ENCODE data around the gene PCDHB15.

The PCDHB15 gene

DNA sequence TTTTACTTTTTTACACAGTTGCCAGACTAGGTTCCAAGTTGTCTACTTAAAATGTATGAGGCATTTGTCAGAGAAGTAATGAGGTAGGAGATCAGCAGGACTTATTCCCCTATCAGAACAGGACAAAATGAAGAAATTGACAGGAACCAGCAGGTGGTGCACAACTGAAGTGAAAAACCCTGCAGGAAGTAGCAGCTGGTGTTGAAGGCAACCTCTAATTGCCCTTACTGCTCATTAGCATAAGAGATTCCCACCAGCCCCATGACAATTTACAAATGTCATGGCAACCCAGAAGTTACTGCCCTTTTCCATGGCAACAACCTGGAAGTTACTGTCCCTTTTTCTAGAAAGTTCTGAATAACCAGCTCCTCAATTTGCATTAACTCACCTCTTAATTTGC is 5.4 kb downstream of the PCDHB15 start:
- DNase-seq = no peak

DNA sequence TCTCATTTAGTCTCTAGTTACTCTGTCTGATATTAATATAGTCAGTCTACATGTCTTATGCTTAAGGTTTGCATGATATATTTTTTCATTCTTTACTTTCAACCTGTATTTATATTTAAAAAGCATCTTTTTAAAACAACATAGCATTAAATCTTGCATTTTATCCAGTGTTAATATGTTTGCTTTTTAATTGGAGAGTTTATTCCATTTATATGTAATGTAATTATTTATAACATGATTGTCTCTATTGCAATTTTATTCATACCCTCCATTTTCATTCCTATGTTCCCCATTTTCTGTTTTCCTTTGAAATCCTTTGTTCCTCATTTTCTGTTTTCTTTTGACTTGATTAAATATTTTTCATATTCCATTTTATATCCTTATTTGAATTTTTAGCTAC is 13.3 kb downstream of the PCDHB15 start:
- DNase-seq = no peak

DNA sequence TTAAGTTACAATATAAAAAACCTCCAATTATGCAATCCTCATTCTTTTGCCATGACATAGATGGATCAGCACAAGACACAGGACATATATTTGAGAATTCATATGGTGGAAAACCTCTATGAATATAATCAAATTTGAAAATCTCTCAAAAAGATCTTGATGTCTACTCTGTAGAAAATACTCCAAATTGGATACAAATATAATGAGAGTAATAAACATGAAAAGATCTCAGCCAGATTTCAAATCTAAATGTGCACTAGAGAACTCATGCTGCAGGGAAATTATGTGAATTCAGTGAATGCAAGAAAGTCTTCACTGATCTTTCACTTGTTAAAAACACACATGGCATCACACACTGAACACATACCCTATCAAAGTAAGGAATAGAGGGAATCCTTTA is 13.8 kb downstream of the PCDHB15 start:
- DNase-seq = no peak

DNA sequence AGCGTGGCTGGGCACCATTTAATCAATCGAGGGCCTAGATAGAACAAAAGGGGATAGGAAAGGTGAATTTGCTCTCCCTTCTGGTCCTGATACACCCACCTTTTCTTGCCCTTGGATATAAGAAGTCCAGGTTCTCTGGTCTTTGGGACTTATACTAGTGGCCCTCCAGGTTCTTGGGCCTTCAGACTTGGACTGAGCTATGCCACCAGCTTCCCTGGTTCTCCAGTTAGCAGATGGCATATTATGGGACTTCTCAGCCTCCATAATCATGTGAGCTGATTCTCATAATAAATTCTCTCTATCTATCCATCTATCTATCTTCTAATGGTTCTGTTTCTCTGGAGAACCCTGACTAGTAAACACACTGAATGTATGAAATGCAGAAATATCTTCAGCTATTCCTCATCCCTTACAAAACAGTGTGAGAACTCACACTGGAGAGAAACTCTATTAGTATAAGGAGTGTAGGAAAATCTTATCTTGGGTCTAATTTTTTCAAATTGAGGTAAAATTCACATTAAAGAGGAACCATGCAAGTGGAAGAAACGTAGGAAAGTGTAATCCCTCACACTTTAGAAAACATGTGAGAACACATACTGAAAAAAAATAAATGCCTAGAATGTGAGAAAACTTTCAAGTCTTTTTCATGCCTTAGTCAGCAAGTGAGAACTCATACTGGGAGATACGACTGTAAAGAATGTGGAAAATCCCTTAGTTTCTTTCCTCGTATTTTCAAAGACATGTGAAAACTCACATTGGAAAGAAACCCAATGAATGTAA is 15.5 kb downstream of the PCDHB15 start:
- DNase-seq = no peak

DNA sequence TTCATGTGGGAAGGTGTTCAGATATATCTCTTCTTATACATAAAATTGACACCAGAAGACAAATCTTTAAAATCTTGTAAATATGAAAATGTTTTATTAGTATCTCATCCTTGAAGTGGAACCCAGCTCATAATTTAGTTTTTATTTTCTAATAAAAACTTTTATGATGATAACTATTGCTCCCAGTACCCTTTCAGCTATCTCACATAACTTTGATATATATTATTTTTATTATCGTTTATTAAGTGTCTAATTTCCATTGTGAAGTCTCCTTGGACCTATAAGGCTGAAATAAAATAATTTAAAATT is 16.0 kb downstream of the PCDHB15 start:
- DNase-seq = no peak

DNA sequence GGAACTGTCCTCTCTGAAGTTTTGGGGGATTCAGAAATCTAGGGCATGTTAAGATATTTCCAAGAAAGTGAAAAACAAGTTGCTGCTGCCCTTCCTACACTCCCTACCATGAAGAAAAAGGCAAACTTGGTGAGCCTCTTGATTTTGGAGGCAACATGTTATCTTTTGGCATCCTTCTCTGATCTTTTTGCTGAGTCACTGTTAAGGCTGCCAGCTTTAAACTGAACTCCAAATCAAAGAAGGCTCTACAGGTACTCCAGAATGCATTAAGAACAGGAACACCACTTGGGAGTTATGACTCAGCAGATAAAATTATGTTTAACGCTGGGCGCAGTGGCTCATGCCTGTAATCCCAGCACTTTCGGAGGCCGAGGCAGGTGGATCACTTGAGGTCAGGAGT is 24.0 kb downstream of the PCDHB15 start:
- DNase-seq = no peak

DNA sequence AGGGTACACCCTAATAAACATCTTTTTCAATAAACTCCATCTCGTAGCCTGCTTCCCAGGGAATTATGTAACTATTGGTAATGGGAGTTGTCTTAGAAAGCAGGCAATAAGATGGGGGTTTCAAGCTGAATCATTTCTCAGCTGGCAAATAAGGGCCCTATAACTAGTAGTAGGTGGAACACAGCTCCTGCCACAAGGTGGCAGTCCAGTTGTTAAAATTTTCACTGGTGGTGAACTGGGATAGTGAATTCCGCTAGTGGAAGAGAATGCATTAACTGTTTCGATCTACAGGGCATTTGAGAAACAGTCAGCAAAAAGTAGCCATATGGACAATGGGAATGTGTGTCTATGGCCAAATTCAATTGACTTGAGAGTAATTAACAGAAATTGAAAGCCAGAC is 27.7 kb downstream of the PCDHB15 start:
- DNase-seq = no peak

DNA sequence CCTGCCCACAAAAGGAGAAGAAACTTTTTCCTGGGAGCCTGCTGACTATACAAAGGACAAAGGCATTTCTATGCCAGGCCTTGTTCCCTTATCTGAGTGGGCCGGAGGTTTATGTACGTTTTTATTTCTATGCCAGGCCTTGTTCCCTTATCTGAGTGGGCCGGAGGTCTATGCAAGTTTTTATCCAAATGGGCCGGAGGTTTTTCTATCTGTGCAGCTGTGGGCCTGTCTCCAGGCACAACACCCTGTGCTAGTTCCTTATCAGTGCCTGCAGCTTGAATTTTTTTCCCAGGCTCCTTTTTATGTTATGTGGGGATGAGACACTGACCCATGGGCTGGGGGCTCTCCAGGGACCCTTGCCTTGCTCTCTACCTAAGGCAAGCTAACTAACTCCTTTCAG is 53.2 kb downstream of the PCDHB15 start:
- no peak for DNase-seq
